GM06990 (cell line): ENCODE measurements around the gene MAPKAPK5.

ENCODE experiments used
- DNase-seq: peaks from one replicate; pipeline ENCODE4 v3.0.0-alpha.2; 2011; ENCODE audit not compliant: insufficient read length; ENCODE audit errors: extremely low read depth
- H3K27me3 ChIP-seq: replicated peaks from 2 replicates; pipeline ENCODE4 v1.6.0; 2011; ENCODE audit warnings: low read length; ENCODE audit not compliant: control insufficient read depth, insufficient read depth
- H3K36me3 ChIP-seq: 2 replicates; pipeline ENCODE4 v1.5.1; 2011; ENCODE audit warnings: low read length; ENCODE audit not compliant: control insufficient read depth, insufficient read depth
- H3K4me3 ChIP-seq: replicated peaks from 2 replicates; pipeline ENCODE4 v1.5.1; 2011; ENCODE audit warnings: low read depth, mild to moderate bottlenecking, control low read depth, low read length
- CTCF ChIP-seq: IDR thresholded peaks from 2 replicates; pipeline ENCODE4 v1.5.1; 2011; ENCODE audit warnings: low read length, control low read depth, mild to moderate bottlenecking, inconsistent platforms; ENCODE audit not compliant: insufficient read depth, poor library complexity, severe bottlenecking

The MAPKAPK5 gene

GRCh38 chr12:111868676-111869588 lies 26.9 kb downstream of the MAPKAPK5 start:
- no peak overlapping the region for H3K4me3 ChIP-seq
- no peak for TF ChIP-seq CTCF
- H3K36me3 ChIP-seq, result peaks cover 3% of the 10 kb centered on the region; the same call in 1 of the 2 replicates
- no peak for DNase-seq
- H3K27me3 ChIP-seq, result no peaks in the 10 kb centered on the region

GRCh38 chr12:111869671-111870070 lies 27.6 kb downstream of the MAPKAPK5 start:
- TF ChIP-seq CTCF, result no peak
- no peak overlapping the region for H3K4me3 ChIP-seq
- no peak for DNase-seq
- H3K27me3 ChIP-seq, result no peaks in the 10 kb centered on the region
- H3K36me3 ChIP-seq, result peaks cover 3% of the 10 kb centered on the region; the same call in 1 of the 2 replicates

GRCh38 chr12:111870216-111870615 lies 28.2 kb downstream of the MAPKAPK5 start:
- Histone ChIP-seq H3K27me3 (no peaks in the 10 kb centered on the region), H3K36me3 (peaks cover 3% of the 10 kb centered on the region; the same call in 1 of the 2 replicates), H3K4me3 (no peak overlapping the region)
- no peak for DNase-seq
- no peak for TF ChIP-seq CTCF

GRCh38 chr12:111870706-111871105 lies 28.7 kb downstream of the MAPKAPK5 start:
- H3K36me3 ChIP-seq, result peaks cover 3% of the 10 kb centered on the region; the same call in 1 of the 2 replicates
- no peak for DNase-seq
- TF ChIP-seq CTCF, result no peak

GRCh38 chr12:111873113-111873512 lies 31.1 kb downstream of the MAPKAPK5 start:
- H3K4me3 ChIP-seq, result no peak overlapping the region
- peaks cover 3% of the 10 kb centered on the region; the same call in 1 of the 2 replicates for H3K36me3 ChIP-seq
- DNase-seq, result no peak
- no peaks in the 10 kb centered on the region for H3K27me3 ChIP-seq
- no peak for TF ChIP-seq CTCF

More at GRCh38 chr12:111870706-111871105, 28.7 kb downstream of the MAPKAPK5 start:
- Histone ChIP-seq H3K27me3 (no peaks in the 10 kb centered on the region), H3K4me3 (no peak overlapping the region)
